H1 (cell line): Measurements from ENCODE around the gene XPO5. TPM values are rescaled to one million over a fixed set of nuclear protein-coding genes. Genes with fewer than 3 reads are reported as not detected.

Source experiments
- CTCF ChIA-PET: fragments of 300-600 bp; sonication (Branson Sonifier 250); formaldehyde crosslinking; loops from one replicate; lab custom pipeline; 2021; ENCODE audit not compliant: partially characterized antibody; lab: Charles Lee
- POLR2A ChIA-PET: fragments of 300-600 bp; sonication (Branson Sonifier 250); formaldehyde crosslinking; loops from one replicate; lab custom pipeline; 2021; ENCODE audit warnings: inconsistent platforms; ENCODE audit not compliant: partially characterized antibody; lab: Charles Lee
- DNase-seq, 2 experiments: peaks; one replicate each; pipeline versions ENCODE4 v3.0.0 to v3.0.0-alpha.2; 2010 to 2022; ENCODE audit warnings: low spot score in 2 of 2, low read depth in 1 of 2, mixed read lengths in 1 of 2
- FAIRE-seq: peaks from 2 replicates; lab custom pipeline; 2011; peaks lifted over from hg19 to GRCh38; lab: Jason Lieb, UNC
- H2AFZ ChIP-seq: 2 replicates; pipeline ENCODE4 v1.8.1; 2012; ENCODE audit warnings: low read length, inconsistent platforms
- H2AK5ac ChIP-seq: 2 replicates; pipeline ENCODE4 v1.6.1; 2013; ENCODE audit warnings: low read depth, low read length
- H2BK120ac ChIP-seq: replicated peaks from 2 replicates; pipeline ENCODE3; 2013; ENCODE audit warnings: low read depth, low read length, inconsistent platforms
- H2BK12ac ChIP-seq: 2 replicates; pipeline ENCODE4 v1.6.1; 2013; ENCODE audit warnings: low read depth, low read length
- H2BK15ac ChIP-seq: 2 replicates; pipeline ENCODE4 v1.6.1; 2013; ENCODE audit warnings: low read length
- H2BK20ac ChIP-seq: 2 replicates; pipeline ENCODE4 v1.6.1; 2013; ENCODE audit warnings: low read length
- H2BK5ac ChIP-seq: 2 replicates; pipeline ENCODE4 v1.6.1; 2013; ENCODE audit warnings: low read depth, low read length
- H3K14ac ChIP-seq: 2 replicates; pipeline ENCODE4 v1.6.1; 2013; ENCODE audit warnings: inconsistent platforms; ENCODE audit not compliant: insufficient read length
- H3K18ac ChIP-seq: 2 replicates; pipeline ENCODE4 v1.6.1; 2013; ENCODE audit warnings: low read length; ENCODE audit errors: extremely low read depth
- H3K23ac ChIP-seq: 2 replicates; pipeline ENCODE4 v1.6.1; 2013; ENCODE audit warnings: inconsistent platforms; ENCODE audit not compliant: insufficient read length
- H3K23me2 ChIP-seq: 2 replicates; pipeline ENCODE4 v1.6.1; 2013; ENCODE audit warnings: low read depth, low read length
- H3K27ac ChIP-seq: 2 replicates; pipeline ENCODE4 v1.6.1; 2011; ENCODE audit warnings: low read depth, low read length, inconsistent platforms
- H3K27me3 ChIP-seq, 4 experiments: replicated peaks in 1 of 4; 1 replicate in 1 of 4; 2 replicates in 3 of 4; pipeline versions ENCODE4 v1.6.1 to v1.8.1; 2011 to 2013; ENCODE audit warnings: low read length in 3 of 4, mild to moderate bottlenecking in 3 of 4, inconsistent platforms in 2 of 4, mixed read lengths in 2 of 4, moderate library complexity in 1 of 4; ENCODE audit not compliant: control insufficient read depth in 3 of 4, insufficient read depth in 3 of 4; ENCODE audit errors: extremely low read depth in 1 of 4
- H3K36me3 ChIP-seq, 4 experiments: 2 replicates each; pipeline versions ENCODE4 v1.6.1 to v1.8.1; 2011 to 2013; ENCODE audit warnings: mild to moderate bottlenecking in 4 of 4, low read length in 3 of 4, moderate library complexity in 2 of 4, control low read depth in 1 of 4, inconsistent platforms in 1 of 4; ENCODE audit not compliant: insufficient read depth in 4 of 4, control insufficient read depth in 2 of 4
- H3K4ac ChIP-seq: replicated peaks from 2 replicates; pipeline ENCODE3; 2013; ENCODE audit warnings: low read length, low read depth, mixed read lengths, inconsistent platforms; ENCODE audit not compliant: insufficient read length
- H3K4me1 ChIP-seq, 4 experiments: replicated peaks in 1 of 4; 1 replicate in 1 of 4; 2 replicates in 3 of 4; pipeline versions ENCODE4 v1.6.1 to v1.8.1; 2011 to 2013; ENCODE audit warnings: low read length in 3 of 4, inconsistent platforms in 2 of 4, mixed read lengths in 1 of 4; ENCODE audit not compliant: insufficient read depth in 4 of 4, control insufficient read depth in 3 of 4
- H3K4me2 ChIP-seq, 2 experiments: 2 replicates each; pipeline versions ENCODE4 v1.6.1 to v1.8.1; 2011 to 2013; ENCODE audit warnings: low read depth in 2 of 2, low read length in 2 of 2, control low read depth in 1 of 2, inconsistent platforms in 1 of 2, mild to moderate bottlenecking in 1 of 2; ENCODE audit not compliant: insufficient read depth in 1 of 2
- H3K4me3 ChIP-seq, 4 experiments: fragments of 200-600, 300-600 bp in 1 of 4; sonication (generic), shearing (Covaris generic), sonication (Bioruptor Twin) in 1 of 4; 2 replicates each; pipeline versions ENCODE4 v1.5.1 to v1.8.1; 2011 to 2016; ENCODE audit warnings: low read length in 4 of 4, low read depth in 3 of 4, control low read depth in 2 of 4, inconsistent platforms in 2 of 4, mild to moderate bottlenecking in 2 of 4, mixed read lengths in 1 of 4, moderate library complexity in 1 of 4; ENCODE audit not compliant: insufficient read depth in 2 of 4; ENCODE audit errors: extremely low read depth in 1 of 4
- H3K56ac ChIP-seq: replicated peaks from 2 replicates; pipeline ENCODE3; 2013; ENCODE audit warnings: low read depth, mild to moderate bottlenecking, mixed read lengths, low read length, inconsistent platforms; ENCODE audit not compliant: insufficient read length
- H3K79me1 ChIP-seq: 2 replicates; pipeline ENCODE4 v1.6.1; 2013; ENCODE audit warnings: low read depth, low read length, control low read depth
- H3K79me2 ChIP-seq, 2 experiments: 2 replicates each; pipeline versions ENCODE4 v1.6.1 to v1.8.1; 2012 to 2013; ENCODE audit warnings: low read length in 2 of 2, mild to moderate bottlenecking in 2 of 2, inconsistent platforms in 1 of 2; ENCODE audit not compliant: insufficient read depth in 2 of 2, control insufficient read depth in 1 of 2
- H3K9ac ChIP-seq, 4 experiments: replicated peaks in 1 of 4; 1 replicate in 1 of 4; 2 replicates in 3 of 4; pipeline versions ENCODE4 v1.6.1 to v1.8.1; 2011 to 2013; ENCODE audit warnings: low read depth in 3 of 4, low read length in 3 of 4, control low read depth in 2 of 4, mild to moderate bottlenecking in 2 of 4, moderate library complexity in 2 of 4, inconsistent platforms in 1 of 4; ENCODE audit errors: extremely low read depth in 1 of 4
- H3K9me3 ChIP-seq, 2 experiments: 2 replicates each; pipeline versions ENCODE4 v1.6.1 to v1.8.1; 2012 to 2013; ENCODE audit warnings: mild to moderate bottlenecking in 2 of 2, moderate library complexity in 2 of 2, control low read depth in 1 of 2, inconsistent platforms in 1 of 2, low read depth in 1 of 2, low read length in 1 of 2, mixed read lengths in 1 of 2; ENCODE audit not compliant: insufficient read depth in 2 of 2
- H4K20me1 ChIP-seq, 2 experiments: replicated peaks in 1 of 2; 2 replicates each; pipeline versions ENCODE3 to v1.8.1; 2011 to 2013; ENCODE audit warnings: inconsistent platforms in 2 of 2, low read length in 2 of 2, mild to moderate bottlenecking in 1 of 2; ENCODE audit not compliant: insufficient read depth in 2 of 2, control insufficient read depth in 1 of 2
- H4K5ac ChIP-seq: 2 replicates; pipeline ENCODE4 v1.6.1; 2013; ENCODE audit warnings: low read length, low read depth, mixed read lengths, inconsistent platforms; ENCODE audit not compliant: insufficient read length
- H4K8ac ChIP-seq: 2 replicates; pipeline ENCODE4 v1.8.0; 2013; ENCODE audit warnings: mild to moderate bottlenecking, moderate library complexity, low read length, inconsistent platforms; ENCODE audit not compliant: insufficient read depth; ENCODE audit errors: extremely low read depth
- H4K91ac ChIP-seq: replicated peaks from 2 replicates; pipeline ENCODE3; 2013; ENCODE audit warnings: low read length, mixed read lengths, inconsistent platforms; ENCODE audit not compliant: insufficient read length
- GABPA ChIP-seq: IDR thresholded peaks from 2 replicates; pipeline ENCODE4 v1.6.1; 2011; ENCODE audit warnings: mild to moderate bottlenecking, low read length, moderate library complexity, borderline replicate concordance; ENCODE audit not compliant: insufficient read depth
- HDAC6 ChIP-seq: IDR thresholded peaks from one replicate; pipeline ENCODE4 v1.7.1; 2012; ENCODE audit warnings: low read depth, mild to moderate bottlenecking, inconsistent platforms, low read length, moderate library complexity
- POLR2AphosphoS5 ChIP-seq: IDR thresholded peaks from 2 replicates; pipeline ENCODE4 v1.6.1; 2011; ENCODE audit warnings: low read depth, low read length
- SAP30 ChIP-seq: fragments of 300-600 bp; sonication (generic); IDR thresholded peaks from 2 replicates; pipeline ENCODE4 v1.7.1; 2012; ENCODE audit warnings: low read length, moderate library complexity, mild to moderate bottlenecking, inconsistent platforms; ENCODE audit not compliant: insufficient read depth, insufficient replicate concordance
- SIRT6 ChIP-seq: IDR thresholded peaks from one replicate; pipeline ENCODE4 v1.7.1; 2012; ENCODE audit warnings: low read length, inconsistent platforms
- SRF ChIP-seq: IDR thresholded peaks from 2 replicates; pipeline ENCODE4 v1.6.1; 2011; ENCODE audit warnings: mild to moderate bottlenecking, low read depth, low read length, moderate library complexity
- WGBS, 2 experiments: shearing (Covaris generic) in 1 of 2; methylation state at CpG; one replicate each; pipeline versions ENCODE4 v1.1.6 to v1.1.7; 2013 to 2015; ENCODE audit warnings: low lambda C conversion rate in 2 of 2, mixed read lengths in 2 of 2, inconsistent platforms in 1 of 2, low coverage in 1 of 2, missing lambda C conversion rate in 1 of 2; ENCODE audit not compliant: insufficient replicate concordance in 2 of 2, insufficient coverage in 1 of 2, insufficient read length in 1 of 2; ENCODE audit errors: extremely low coverage in 1 of 2, missing lambda C conversion rate in 1 of 2; 5-methylcytosine and 5-hydroxymethylcytosine counted together
- polyA plus RNA-seq, 7 experiments: library from polyadenylated mRNA; depleted of rRNA in 3 of 7; stranded (reverse) in 5 of 7; unstranded in 2 of 7; fragments of >200 nt in 5 of 7; fragments of 200-250 nt in 2 of 7; gene quantifications; 1 replicate in 5 of 7; 2 replicates in 1 of 7; 4 replicates in 1 of 7; pipeline versions ENCODE4 v1.2.1 to v1.2.3, GENCODE V29; 2011 to 2013; ENCODE audit warnings: missing spikeins in 2 of 7, mixed read lengths in 2 of 7
- total RNA-seq: library from RNA; stranded (reverse); fragmentation: NEBNext Ultra II Directional; extraction: Animal tissue kit (Norgen Biotek cat#: 25700); gene quantifications from 2 replicates; pipeline ENCODE4 v1.2.1, GENCODE V29; 2021

XPO5 gene
- total and polyA plus RNA-seq, 2 of the 8 experiments (the other 6 are each of a cell fraction or from before 2014, with no cell fraction given), result 80.6 to 95.7 TPM

DNA sequence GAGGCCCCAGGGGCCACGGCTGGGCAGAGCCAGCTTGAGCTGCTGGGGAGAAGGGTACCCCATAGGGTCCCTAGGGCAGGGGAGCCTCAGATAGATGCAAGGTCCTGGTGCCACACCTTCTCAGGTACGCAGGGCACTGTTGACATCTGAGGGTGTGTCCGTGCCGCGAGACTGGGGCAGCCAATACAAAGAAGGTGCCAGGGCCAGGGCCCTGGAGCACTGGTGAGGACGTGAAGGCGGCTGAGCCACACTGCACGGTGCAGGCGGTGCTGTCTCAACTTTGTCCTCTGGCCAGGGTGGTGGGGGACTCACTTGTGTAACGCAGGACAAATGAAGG lies 65.0 kb downstream of the XPO5 start:
- Histone ChIP-seq H4K5ac (no peak overlapping the region), H2BK5ac (no peak overlapping the region), H3K56ac (no peak overlapping the region), H3K14ac (no peak overlapping the region), H4K91ac (no peak overlapping the region), H3K4ac (no peak overlapping the region), H2BK12ac (no peak overlapping the region), H3K4me3 (peak overlapping the region; percentile 47 to 77 (median 68); a peak in 6 of 8 replicates), H3K9ac (no peak overlapping the region; a peak in 1 of 7 replicates), H2BK120ac (no peak overlapping the region), H2BK20ac (no peak overlapping the region), H2AFZ (no peak overlapping the region), H3K36me3 (peaks cover 14 to 37% (median 21%) of the 10 kb centered on the region in 4 experiments; a peak in 7 of 8 replicates), H3K18ac (no peak overlapping the region), H3K4me2 (peak overlapping the region; percentile 62 to 97), H2AK5ac (no peak overlapping the region), H3K23ac (no peak overlapping the region), H2BK15ac (no peak overlapping the region), H3K79me2 (peaks cover 1 to 7% of the 10 kb centered on the region in 2 experiments), H4K8ac (no peak overlapping the region), H4K20me1 (peaks cover 4 to 19% of the 10 kb centered on the region in 2 experiments), H3K79me1 (peaks cover 7% of the 10 kb centered on the region), H3K23me2 (peaks cover 12% of the 10 kb centered on the region), H3K9me3 (no peaks in the 10 kb centered on the region), H3K27ac (peak overlapping the region; percentile 51), H3K4me1 (peaks cover 0 to 24% (median 11%) of the 10 kb centered on the region in 4 experiments; a peak in 6 of 7 replicates), H3K27me3 (peaks cover 0 to 19% (median 15%) of the 10 kb centered on the region in 4 experiments; a peak in 5 of 7 replicates)
- POLR2A ChIA-PET, result interaction anchor here (1.6 to 12.6 kb wide), 11 partner anchors 9 to 264 kb away, joined by 3 to 147 read pairs (median 6); partner anchors contain the start of genes DLK2, GTPBP2, POLR1C and YIPF3
- CTCF ChIA-PET, result interaction anchor here (0.9 to 24.2 kb wide), 4 partner anchors 9 to 66 kb away, joined by 3 to 536 read pairs (median 3); partner anchors contain the start of gene TJAP1
- FAIRE-seq, result no peak
- WGBS, 2 experiments, result 89% methylated on average over 10 of the region's 10 CpGs; no CpG with 5 or more reads in 1 of the 2 experiments
- DNase-seq, result no peak
- TF ChIP-seq SRF (no peak), SAP30 (no peak), POLR2AphosphoS5 (no peak; the same call in 1 of the 2 replicates), SIRT6 (no peak), HDAC6 (no peak), GABPA (no peak)
